ENCODE results near the gene HUS1.
"Not testable (repeated sequence)": the region's sequence is repeated elsewhere in the genome, so short reads cannot be mapped to it uniquely, and the experiment has no call there.

GRCh38 chr7:48000164-48000563 lies 20.7 kb upstream of the HUS1 start:
- TF ChIP-seq CTCF, POLR2A (IDR thresholded peaks at IDR 0.05): not testable (repeated sequence)
